Measurements from ENCODE around the gene ARL15. TPM values are rescaled to one million over a fixed set of nuclear protein-coding genes. Genes with fewer than 3 reads are reported as not detected.

Gene ARL15
- total and polyA plus RNA-seq, 2 donors (not counting 1 experiment from before 2014, with no cell fraction given): 5.8 to 20.5 TPM

GRCh38 chr5:54326662-54327270, 16.4 kb upstream of the ARL15 start:
- ChIA-PET POLR2A (no interaction called here), CTCF (interaction anchor here (0.6 to 1.1 kb wide), 3 partner anchors 14 to 93 kb away, joined by 3 to 5 read pairs (median 4); no protein-coding TSS in a partner anchor)
- Histone ChIP-seq H3K27me3 (replicated peaks in 1 of 4; ENCODE audit: control extremely low read depth in 1 of 4, control insufficient read depth in 3 of 4, insufficient read depth in 4 of 4, low read length in 3 of 4) (peaks cover 0 to 4% (median 1%) of the 10 kb centered on the region in 4 experiments), H3K36me3 (replicated peaks in 1 of 2; ENCODE audit: control extremely low read depth in 1 of 2, control insufficient read depth in 1 of 2, extremely low read depth in 1 of 2, insufficient read depth in 2 of 2, low read length in 1 of 2) (no peaks in the 10 kb centered on the region), H3K4me1 (ENCODE audit: control insufficient read depth in 2 of 2, insufficient read depth in 2 of 2, low read length in 2 of 2) (no peaks in the 10 kb centered on the region), H3K79me2 (ENCODE audit: control insufficient read depth, insufficient read depth, low read length) (no peaks in the 10 kb centered on the region), H3K9me3 (ENCODE audit: control extremely low read depth in 1 of 3, control insufficient read depth in 2 of 3, insufficient read depth in 1 of 3, low read length in 2 of 3) (peaks cover 0 to 1% (median 0%) of the 10 kb centered on the region in 3 donors), H4K20me1 (ENCODE audit: control insufficient read depth, insufficient read depth, low read length, poor library complexity, severe bottlenecking) (no peaks in the 10 kb centered on the region), H3K27ac (ENCODE audit: low read length in 2 of 2) (no peak overlapping the region), H2AFZ (ENCODE audit: insufficient read depth, low read depth, low read length, poor library complexity, severe bottlenecking) (no peak overlapping the region), H3K4me2 (replicated peaks; ENCODE audit: low read depth, low read length, poor library complexity, severe bottlenecking) (no peak overlapping the region), H3K9ac (ENCODE audit: low read length) (no peak overlapping the region), H3K4me3 (ENCODE audit: control extremely low read depth in 1 of 5, extremely low read depth in 1 of 5, insufficient read depth in 1 of 5, low read depth in 2 of 5, low read length in 4 of 5) (no peak overlapping the region)
- WGBS (ENCODE audit: insufficient coverage): no CpG with 5 or more reads among the region's 7 CpGs
- H3K4me1 Mint-ChIP-seq: no peaks in the 10 kb centered on the region
- no peak overlapping the region for H3K4me3 Mint-ChIP-seq
- ATAC-seq (ENCODE audit: low read depth) (no peak), DNase-seq (no peak)
- peaks cover 38% of the 10 kb centered on the region for H3K27me3 Mint-ChIP-seq
- no peak overlapping the region for H3K27ac Mint-ChIP-seq
- no peaks in the 10 kb centered on the region for H3K9me3 Mint-ChIP-seq (ENCODE audit: insufficient read depth)
- no peak for TF ChIP-seq EZH2 (IDR thresholded peaks at IDR 0.05; ENCODE audit: borderline replicate concordance, insufficient read depth, low read depth, low read length, poor library complexity, severe bottlenecking)
- no peak for TF ChIP-seq CTCF (IDR thresholded peaks at IDR 0.05)
- intact Hi-C loops (cut with micrococcal nuclease): no loop called here

- Mint-ChIP-seq H3K27me3 (peaks cover 37% of the 10 kb centered on the region), H3K9me3 (ENCODE audit: insufficient read depth) (no peaks in the 10 kb centered on the region), H3K4me3 (no peak overlapping the region), H3K4me1 (no peaks in the 10 kb centered on the region), H3K27ac (no peak overlapping the region)
- CTCF ChIA-PET: no interaction called here
- peaks cover 0 to 1% (median 0%) of the 10 kb centered on the region in 3 donors for H3K9me3 ChIP-seq (ENCODE audit: control extremely low read depth in 1 of 3, control insufficient read depth in 2 of 3, insufficient read depth in 1 of 3, low read length in 2 of 3)
- intact Hi-C loops (cut with micrococcal nuclease): no loop called here
- no peak for DNase-seq
- no peaks in the 10 kb centered on the region for H4K20me1 ChIP-seq (ENCODE audit: control insufficient read depth, insufficient read depth, low read length, poor library complexity, severe bottlenecking)
- peaks cover 0 to 4% (median 0%) of the 10 kb centered on the region in 4 experiments for H3K27me3 ChIP-seq (replicated peaks in 1 of 4; ENCODE audit: control extremely low read depth in 1 of 4, control insufficient read depth in 3 of 4, insufficient read depth in 4 of 4, low read length in 3 of 4)
- ATAC-seq (ENCODE audit: low read depth): no peak
- 69% methylated on average over 2 of the region's 5 CpGs for WGBS (ENCODE audit: insufficient coverage)
- no peaks in the 10 kb centered on the region for H3K4me1 ChIP-seq (ENCODE audit: control insufficient read depth in 2 of 2, insufficient read depth in 2 of 2, low read length in 2 of 2)
- H3K27ac ChIP-seq (ENCODE audit: low read length in 2 of 2): no peak overlapping the region
- H3K9ac ChIP-seq (ENCODE audit: low read length): no peak overlapping the region
- POLR2A ChIA-PET: no interaction called here
- TF ChIP-seq CTCF (IDR thresholded peaks at IDR 0.05) (no peak), EZH2 (IDR thresholded peaks at IDR 0.05; ENCODE audit: borderline replicate concordance, insufficient read depth, low read depth, low read length, poor library complexity, severe bottlenecking) (no peak)
- H3K4me2 ChIP-seq (replicated peaks; ENCODE audit: low read depth, low read length, poor library complexity, severe bottlenecking): no peak overlapping the region
- no peak overlapping the region for H2AFZ ChIP-seq (ENCODE audit: insufficient read depth, low read depth, low read length, poor library complexity, severe bottlenecking)
- H3K4me3 ChIP-seq (ENCODE audit: control extremely low read depth in 1 of 5, extremely low read depth in 1 of 5, insufficient read depth in 1 of 5, low read depth in 2 of 5, low read length in 4 of 5): no peak overlapping the region
- no peaks in the 10 kb centered on the region for H3K79me2 ChIP-seq (ENCODE audit: control insufficient read depth, insufficient read depth, low read length)
- no peaks in the 10 kb centered on the region for H3K36me3 ChIP-seq (replicated peaks in 1 of 2; ENCODE audit: control extremely low read depth in 1 of 2, control insufficient read depth in 1 of 2, extremely low read depth in 1 of 2, insufficient read depth in 2 of 2, low read length in 1 of 2)
Measured at GRCh38 chr5:54325610-54326311, 15.4 kb upstream of the ARL15 start.

Data from B cell (primary cell).